ENCODE measurements around the gene ST3GAL3.

The ST3GAL3 gene

DNA sequence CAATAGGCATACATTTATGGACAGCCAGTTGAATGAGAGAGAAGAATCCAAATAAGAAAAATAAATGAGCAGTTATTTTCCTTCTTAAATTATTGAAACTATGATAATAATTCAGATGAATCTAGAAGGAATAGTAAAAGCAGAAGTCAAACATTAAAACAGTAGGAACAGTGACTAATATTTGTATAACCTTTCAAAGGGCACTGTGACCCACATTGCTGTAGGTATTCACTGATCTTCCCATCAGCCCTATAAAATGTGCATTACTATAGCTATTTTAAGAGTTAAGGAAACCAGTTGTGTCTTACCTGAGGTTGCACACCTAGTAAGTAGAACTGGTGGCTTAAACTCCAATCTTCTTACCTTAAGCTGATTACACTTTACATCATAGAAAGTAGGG, 123.5 kb downstream of the ST3GAL3 start:
- TF ChIP-seq SIN3A (IDR thresholded peaks at IDR 0.05; ENCODE audit: borderline replicate concordance, insufficient read depth, low read length) (no peak), FOXP2 (optimal IDR thresholded peaks at IDR 0.05; ENCODE audit: borderline replicate concordance, extremely low read depth, extremely low read length, insufficient read depth) (no peak), POLR2AphosphoS5 (IDR thresholded peaks at IDR 0.05; ENCODE audit: low read depth, low read length) (no peak), TAF1 (IDR thresholded peaks at IDR 0.05; ENCODE audit: borderline replicate concordance, insufficient read depth, low read length) (no peak)
- TF ChIP-seq, protein P1, sequence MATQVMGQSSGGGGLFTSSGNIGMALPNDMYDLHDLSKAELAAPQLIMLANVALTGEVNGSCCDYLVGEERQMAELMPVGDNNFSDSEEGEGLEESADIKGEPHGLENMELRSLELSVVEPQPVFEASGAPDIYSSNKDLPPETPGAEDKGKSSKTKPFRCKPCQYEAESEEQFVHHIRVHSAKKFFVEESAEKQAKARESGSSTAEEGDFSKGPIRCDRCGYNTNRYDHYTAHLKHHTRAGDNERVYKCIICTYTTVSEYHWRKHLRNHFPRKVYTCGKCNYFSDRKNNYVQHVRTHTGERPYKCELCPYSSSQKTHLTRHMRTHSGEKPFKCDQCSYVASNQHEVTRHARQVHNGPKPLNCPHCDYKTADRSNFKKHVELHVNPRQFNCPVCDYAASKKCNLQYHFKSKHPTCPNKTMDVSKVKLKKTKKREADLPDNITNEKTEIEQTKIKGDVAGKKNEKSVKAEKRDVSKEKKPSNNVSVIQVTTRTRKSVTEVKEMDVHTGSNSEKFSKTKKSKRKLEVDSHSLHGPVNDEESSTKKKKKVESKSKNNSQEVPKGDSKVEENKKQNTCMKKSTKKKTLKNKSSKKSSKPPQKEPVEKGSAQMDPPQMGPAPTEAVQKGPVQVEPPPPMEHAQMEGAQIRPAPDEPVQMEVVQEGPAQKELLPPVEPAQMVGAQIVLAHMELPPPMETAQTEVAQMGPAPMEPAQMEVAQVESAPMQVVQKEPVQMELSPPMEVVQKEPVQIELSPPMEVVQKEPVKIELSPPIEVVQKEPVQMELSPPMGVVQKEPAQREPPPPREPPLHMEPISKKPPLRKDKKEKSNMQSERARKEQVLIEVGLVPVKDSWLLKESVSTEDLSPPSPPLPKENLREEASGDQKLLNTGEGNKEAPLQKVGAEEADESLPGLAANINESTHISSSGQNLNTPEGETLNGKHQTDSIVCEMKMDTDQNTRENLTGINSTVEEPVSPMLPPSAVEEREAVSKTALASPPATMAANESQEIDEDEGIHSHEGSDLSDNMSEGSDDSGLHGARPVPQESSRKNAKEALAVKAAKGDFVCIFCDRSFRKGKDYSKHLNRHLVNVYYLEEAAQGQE (IDR thresholded peaks at IDR 0.05; ENCODE audit: insufficient read depth in 1 of 2, low read depth in 2 of 2, low read length in 2 of 2) = no peak

DNA sequence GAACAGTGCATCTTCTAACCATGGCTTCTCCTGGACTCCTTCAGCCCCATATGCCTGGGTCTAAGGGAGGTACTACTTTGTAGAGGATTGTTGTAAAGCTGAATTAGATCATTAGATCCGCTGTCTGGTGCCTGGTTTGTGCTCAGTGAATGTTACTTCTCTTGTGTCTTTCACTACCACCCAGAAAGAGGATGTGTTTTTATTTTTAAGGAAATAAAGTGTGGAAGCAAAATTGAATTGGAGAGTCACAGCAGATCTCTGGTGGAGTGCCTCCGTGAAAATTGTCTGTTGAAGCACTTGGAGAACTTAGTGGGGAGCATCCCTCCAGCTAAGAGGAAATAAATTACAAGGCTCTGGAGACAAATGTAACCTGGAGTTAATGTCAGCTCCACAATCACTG, 124.5 kb downstream of the ST3GAL3 start:
- TF ChIP-seq TAF1 (IDR thresholded peaks at IDR 0.05; ENCODE audit: borderline replicate concordance, insufficient read depth, low read length) = no peak
- no peak for TF ChIP-seq SIN3A (IDR thresholded peaks at IDR 0.05; ENCODE audit: borderline replicate concordance, insufficient read depth, low read length)
- no peak for TF ChIP-seq FOXP2 (optimal IDR thresholded peaks at IDR 0.05; ENCODE audit: borderline replicate concordance, extremely low read depth, extremely low read length, insufficient read depth)
- TF ChIP-seq POLR2AphosphoS5 (IDR thresholded peaks at IDR 0.05; ENCODE audit: low read depth, low read length) = no peak
- TF ChIP-seq, protein P1 (IDR thresholded peaks at IDR 0.05; ENCODE audit: insufficient read depth in 1 of 2, low read depth in 2 of 2, low read length in 2 of 2) = no peak

DNA sequence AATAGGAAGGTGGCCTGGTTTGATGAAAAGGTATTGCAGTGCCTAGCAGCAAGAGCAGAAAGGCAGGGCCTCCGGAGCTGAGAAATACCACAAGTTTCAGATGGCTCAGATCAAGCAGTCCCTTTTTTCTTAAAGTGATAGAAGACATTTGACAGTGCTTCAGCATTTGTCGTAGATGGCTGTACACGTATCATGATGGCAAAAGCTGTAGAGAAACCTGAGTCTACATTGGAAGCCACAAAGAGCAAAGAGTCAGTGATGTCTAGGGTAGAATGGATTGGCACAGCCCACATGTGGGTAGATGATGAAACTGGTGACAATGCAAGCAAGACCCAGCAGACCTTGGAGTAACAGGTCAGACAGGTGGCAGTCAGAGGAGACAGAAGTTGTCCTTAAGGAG, 124.9 kb downstream of the ST3GAL3 start:
- TF ChIP-seq TAF1 (IDR thresholded peaks at IDR 0.05; ENCODE audit: borderline replicate concordance, insufficient read depth, low read length) (no peak), POLR2AphosphoS5 (IDR thresholded peaks at IDR 0.05; ENCODE audit: low read depth, low read length) (no peak), FOXP2 (optimal IDR thresholded peaks at IDR 0.05; ENCODE audit: borderline replicate concordance, extremely low read depth, extremely low read length, insufficient read depth) (no peak), SIN3A (IDR thresholded peaks at IDR 0.05; ENCODE audit: borderline replicate concordance, insufficient read depth, low read length) (no peak)
- TF ChIP-seq, protein P1 (IDR thresholded peaks at IDR 0.05; ENCODE audit: insufficient read depth in 1 of 2, low read depth in 2 of 2, low read length in 2 of 2) = no peak

DNA sequence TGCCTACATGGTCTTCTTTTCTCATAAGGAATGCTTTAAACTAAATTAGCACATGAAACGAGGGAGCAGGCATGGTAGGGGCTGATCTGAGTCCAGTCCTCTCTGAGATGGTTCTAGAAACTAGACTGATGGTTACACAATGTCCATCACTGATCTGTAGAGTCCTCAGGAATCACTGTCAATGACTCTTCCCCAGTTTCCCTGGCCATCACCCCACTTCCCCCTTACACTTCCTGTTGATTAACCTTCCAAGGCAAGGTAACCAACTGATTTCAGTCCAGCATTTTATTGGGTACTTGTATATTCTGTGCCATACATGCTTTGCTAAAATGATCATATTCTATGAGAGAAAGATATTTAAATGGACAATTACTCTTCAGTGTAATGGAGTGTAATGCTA, 125.7 kb downstream of the ST3GAL3 start:
- TF ChIP-seq TAF1 (IDR thresholded peaks at IDR 0.05; ENCODE audit: borderline replicate concordance, insufficient read depth, low read length) = no peak

DNA sequence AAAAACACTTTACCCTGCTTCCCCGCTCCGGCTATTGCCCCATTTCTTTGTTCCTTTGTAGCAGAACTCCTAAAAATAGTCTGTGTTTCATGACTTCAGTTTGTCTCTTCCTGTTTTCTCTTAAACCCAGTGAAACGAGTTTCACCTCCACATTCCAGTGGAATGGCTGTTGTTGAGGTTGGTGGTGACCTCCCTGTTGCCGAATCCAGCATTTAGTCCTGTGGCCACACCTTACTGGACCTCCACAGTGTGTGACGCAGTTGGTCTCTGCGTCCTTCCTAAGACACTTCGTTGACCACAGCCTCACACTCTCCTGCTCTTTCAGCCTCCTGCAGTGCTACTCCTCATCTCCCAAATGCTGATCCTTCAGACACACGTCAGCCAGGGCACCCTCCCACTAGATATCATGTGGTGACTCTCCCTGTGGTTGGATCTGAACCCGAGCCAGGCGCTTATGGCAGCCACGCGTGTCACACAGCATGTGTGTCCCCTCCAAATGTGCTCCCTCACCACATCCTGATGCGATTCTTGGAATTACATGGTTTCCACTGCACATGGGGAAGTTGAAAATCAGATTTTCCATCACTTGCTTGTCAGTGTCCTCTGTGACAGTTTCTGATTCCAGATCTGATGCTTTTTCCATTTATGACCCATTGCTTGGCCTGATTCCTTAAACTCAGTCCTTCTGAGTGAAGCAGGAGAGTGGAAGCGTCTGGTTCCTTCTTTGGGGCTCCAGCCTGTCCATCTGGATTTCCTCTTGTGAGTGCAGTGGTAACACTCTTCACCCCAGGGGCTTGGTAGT, 127.1 kb downstream of the ST3GAL3 start:
- no peak for TF ChIP-seq POLR2AphosphoS5 (IDR thresholded peaks at IDR 0.05; ENCODE audit: low read depth, low read length)
- TF ChIP-seq, protein P1 (IDR thresholded peaks at IDR 0.05; ENCODE audit: insufficient read depth in 1 of 2, low read depth in 2 of 2, low read length in 2 of 2) = no peak
- no peak for TF ChIP-seq SIN3A (IDR thresholded peaks at IDR 0.05; ENCODE audit: borderline replicate concordance, insufficient read depth, low read length)
- no peak for TF ChIP-seq TAF1 (IDR thresholded peaks at IDR 0.05; ENCODE audit: borderline replicate concordance, insufficient read depth, low read length)
- TF ChIP-seq FOXP2 (optimal IDR thresholded peaks at IDR 0.05; ENCODE audit: borderline replicate concordance, extremely low read depth, extremely low read length, insufficient read depth) = no peak

Measured in PFSK-1 (cell line).